ENCODE measurements around the gene CFTR. TPM values are rescaled to one million over a fixed set of nuclear protein-coding genes. Genes with fewer than 3 reads are reported as not detected.

Gene CFTR
- total RNA-seq, 1 experiment from 2014 or later: not detected

- BruUV-seq (replicated peaks): no TSS peak
- no peak for DNase-seq
- Histone ChIP-seq H3F3A (ENCODE audit: insufficient read depth, low read depth) (no peaks in the 10 kb centered on the region), H2AFZ (no peak overlapping the region), H3K4me1 (replicated peaks; ENCODE audit: insufficient read depth) (no peaks in the 10 kb centered on the region), H3K4me3 (no peak overlapping the region), H3K9me2 (ENCODE audit: insufficient read depth) (no peaks in the 10 kb centered on the region), H4K20me1 (ENCODE audit: insufficient read depth) (no peaks in the 10 kb centered on the region), H3K79me2 (ENCODE audit: low read depth) (no peaks in the 10 kb centered on the region), H3K27ac (no peak overlapping the region), H3K36me3 (ENCODE audit: low read depth) (no peaks in the 10 kb centered on the region), H3K9me3 (ENCODE audit: insufficient read depth, low read depth) (no peaks in the 10 kb centered on the region), H3K4me2 (no peak overlapping the region), H3K27me3 (ENCODE audit: insufficient read depth, low read depth) (no peaks in the 10 kb centered on the region)
- ChIA-PET CTCF (no interaction called here), POLR2A (ENCODE audit: unreplicated experiment) (no interaction called here)
- no peak for TF ChIP-seq EZH2 (IDR thresholded peaks at IDR 0.05; ENCODE audit: low read depth)
- TF ChIP-seq CTCF (conservative IDR thresholded peaks at IDR 0.05): no peak
- intact Hi-C loops (cut with micrococcal nuclease; ENCODE audit: unreplicated experiment): no loop called here
Observed at GRCh38 chr7:117590191-117590590, 110.4 kb downstream of the CFTR start.

GRCh38 chr7:117592011-117592635, 112.3 kb downstream of the CFTR start:
- H3K4me1 ChIP-seq (replicated peaks; ENCODE audit: insufficient read depth): no peaks in the 10 kb centered on the region
- H3K4me3 ChIP-seq: no peak overlapping the region
- POLR2A ChIA-PET (ENCODE audit: unreplicated experiment): no interaction called here
- no peak for DNase-seq
- intact Hi-C loops (cut with micrococcal nuclease; ENCODE audit: unreplicated experiment): no loop called here
- H3K4me2 ChIP-seq: no peak overlapping the region
- H3K27me3 ChIP-seq (ENCODE audit: insufficient read depth, low read depth): no peaks in the 10 kb centered on the region
- CTCF ChIA-PET: no interaction called here
- no peaks in the 10 kb centered on the region for H3K36me3 ChIP-seq (ENCODE audit: low read depth)
- H3K9me3 ChIP-seq (ENCODE audit: insufficient read depth, low read depth): no peaks in the 10 kb centered on the region
- H3K27ac ChIP-seq: no peak overlapping the region
- no peaks in the 10 kb centered on the region for H3K79me2 ChIP-seq (ENCODE audit: low read depth)
- BruUV-seq (replicated peaks): no TSS peak
- no peaks in the 10 kb centered on the region for H4K20me1 ChIP-seq (ENCODE audit: insufficient read depth)
- H2AFZ ChIP-seq: no peak overlapping the region
- H3F3A ChIP-seq (ENCODE audit: insufficient read depth, low read depth): no peaks in the 10 kb centered on the region
- TF ChIP-seq EZH2 (IDR thresholded peaks at IDR 0.05; ENCODE audit: low read depth) (no peak), CTCF (conservative IDR thresholded peaks at IDR 0.05) (no peak)
- no peaks in the 10 kb centered on the region for H3K9me2 ChIP-seq (ENCODE audit: insufficient read depth)

- Histone ChIP-seq H3K4me1 (replicated peaks; ENCODE audit: insufficient read depth) (no peaks in the 10 kb centered on the region), H4K20me1 (ENCODE audit: insufficient read depth) (no peaks in the 10 kb centered on the region), H3K4me3 (no peak overlapping the region), H3F3A (ENCODE audit: insufficient read depth, low read depth) (no peaks in the 10 kb centered on the region), H3K9me3 (ENCODE audit: insufficient read depth, low read depth) (no peaks in the 10 kb centered on the region), H3K36me3 (ENCODE audit: low read depth) (no peaks in the 10 kb centered on the region), H3K79me2 (ENCODE audit: low read depth) (no peaks in the 10 kb centered on the region), H3K27ac (no peak overlapping the region), H2AFZ (no peak overlapping the region), H3K9me2 (ENCODE audit: insufficient read depth) (no peaks in the 10 kb centered on the region), H3K27me3 (ENCODE audit: insufficient read depth, low read depth) (no peaks in the 10 kb centered on the region), H3K4me2 (no peak overlapping the region)
- no peak for DNase-seq
- POLR2A ChIA-PET (ENCODE audit: unreplicated experiment): no interaction called here
- CTCF ChIA-PET: no interaction called here
- intact Hi-C loops (cut with micrococcal nuclease; ENCODE audit: unreplicated experiment): no loop called here
- TF ChIP-seq EZH2 (IDR thresholded peaks at IDR 0.05; ENCODE audit: low read depth) (no peak), CTCF (conservative IDR thresholded peaks at IDR 0.05) (no peak)
- no TSS peak for BruUV-seq (replicated peaks)
Observed at GRCh38 chr7:117596134-117596533, 116.3 kb downstream of the CFTR start.

All from PC-9 (cell line).